GM19099 (cell line): Measurements from ENCODE around the gene GAD1.

Source experiments
- POLR2A ChIP-seq: IDR thresholded peaks from 3 replicates; pipeline ENCODE4 v1.6.1; 2011; ENCODE audit warnings: low read depth; ENCODE audit not compliant: insufficient read length; ENCODE audit errors: extremely low read depth

GAD1 gene

GRCh38 chr2:170869461-170869860 lies 52.8 kb downstream of the GAD1 start:
- TF ChIP-seq POLR2A, result no peak

DNA sequence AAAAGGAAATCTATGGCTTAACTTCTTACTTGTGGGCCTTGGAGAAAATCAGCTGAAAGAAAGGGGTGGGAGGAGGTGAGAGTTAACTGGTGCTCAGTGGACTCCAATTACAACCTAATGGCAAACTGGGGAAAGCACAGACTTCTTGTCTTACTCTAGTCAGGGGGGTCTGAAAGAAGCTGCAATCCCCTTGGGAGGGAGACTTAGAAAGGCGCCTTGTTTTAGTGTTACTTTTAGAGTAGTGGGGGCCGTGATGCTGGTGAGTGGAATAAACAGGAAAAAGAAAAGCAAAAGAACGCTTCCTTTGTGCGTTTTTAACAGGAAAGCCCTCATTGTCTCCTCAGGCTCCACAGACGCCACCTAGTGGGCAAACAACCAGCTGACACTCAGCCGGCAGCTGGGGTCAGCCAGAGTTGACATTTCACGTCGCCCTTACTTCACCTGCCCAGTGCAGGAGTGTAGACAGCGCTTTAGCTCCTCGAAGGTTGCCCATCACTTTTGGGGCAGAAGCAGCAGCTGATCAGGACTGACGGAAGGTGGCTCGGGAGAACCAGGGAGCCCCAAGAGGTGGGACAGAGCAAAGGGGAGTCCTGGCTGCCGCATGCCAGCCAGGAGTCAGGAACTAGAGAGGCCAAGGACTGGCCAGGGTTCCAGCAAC lies 56.5 kb downstream of the GAD1 start:
- no peak for TF ChIP-seq POLR2A

- TF ChIP-seq POLR2A, result no peak
These were observed 61.4 kb downstream of the GAD1 start for GRCh38 chr2:170878066-170878465.

DNA sequence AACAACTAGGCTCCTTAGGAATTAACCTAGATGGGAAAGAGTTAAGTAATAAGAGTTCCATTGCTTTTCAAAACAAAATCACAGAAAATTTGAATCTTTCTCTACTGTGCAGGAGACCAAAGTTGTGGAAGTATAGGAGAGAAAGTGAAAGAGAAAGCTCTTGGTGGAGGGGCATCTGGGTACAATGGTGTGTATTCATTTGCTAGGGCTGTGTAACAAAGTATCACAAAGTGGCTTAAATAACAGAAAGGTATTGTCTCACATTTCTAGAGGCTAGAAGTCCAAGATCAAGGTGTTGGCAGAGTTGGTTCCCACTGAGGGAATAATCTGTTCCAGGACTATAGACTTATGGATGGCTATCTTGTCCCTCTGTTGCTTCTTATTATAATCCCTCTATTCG lies 61.8 kb downstream of the GAD1 start:
- no peak for TF ChIP-seq POLR2A

DNA sequence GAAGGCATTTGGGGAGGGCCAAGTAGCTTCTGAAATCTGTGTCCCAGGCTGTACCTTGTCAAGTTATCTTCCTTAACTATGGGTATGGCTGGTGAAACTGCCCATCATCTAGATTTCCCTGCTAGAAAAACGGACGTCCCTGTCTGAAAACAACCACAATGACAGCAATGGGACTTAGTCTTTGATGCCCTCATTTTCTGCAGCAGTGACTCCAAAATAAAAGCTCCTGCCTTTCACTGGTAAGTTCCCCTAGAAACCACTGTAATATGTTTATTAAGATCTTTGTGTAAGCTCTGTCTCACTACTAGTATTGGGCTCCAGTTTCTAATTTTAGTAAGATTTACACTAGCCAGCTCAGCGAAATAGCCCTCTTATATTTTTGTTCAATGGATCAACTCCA lies 65.2 kb downstream of the GAD1 start:
- TF ChIP-seq POLR2A, result no peak

DNA sequence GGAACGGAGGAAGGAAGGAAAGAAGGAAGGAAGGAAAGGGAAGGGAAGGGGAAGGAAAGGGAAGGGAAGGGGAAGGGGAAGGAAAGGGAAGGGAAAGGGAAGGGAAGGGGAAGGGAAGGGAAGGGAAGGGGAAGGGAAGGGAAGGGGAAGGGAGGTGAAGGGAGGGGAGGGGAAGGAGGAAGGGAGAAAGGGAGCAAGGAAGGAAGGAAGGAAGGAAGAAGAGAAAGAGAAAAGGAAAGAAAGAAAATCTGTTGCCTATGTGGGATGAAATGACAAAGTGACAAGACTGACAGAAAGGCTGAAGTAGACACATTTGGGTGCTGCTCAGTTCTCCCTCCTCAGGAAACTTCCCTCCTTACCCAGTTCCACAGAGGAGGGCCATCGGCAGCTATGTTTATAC lies 66.1 kb downstream of the GAD1 start:
- no peak for TF ChIP-seq POLR2A

GRCh38 chr2:170883683-170884082 lies 67.0 kb downstream of the GAD1 start:
- TF ChIP-seq POLR2A, result no peak

GRCh38 chr2:170885130-170885791 lies 68.6 kb downstream of the GAD1 start:
- TF ChIP-seq POLR2A, result no peak

DNA sequence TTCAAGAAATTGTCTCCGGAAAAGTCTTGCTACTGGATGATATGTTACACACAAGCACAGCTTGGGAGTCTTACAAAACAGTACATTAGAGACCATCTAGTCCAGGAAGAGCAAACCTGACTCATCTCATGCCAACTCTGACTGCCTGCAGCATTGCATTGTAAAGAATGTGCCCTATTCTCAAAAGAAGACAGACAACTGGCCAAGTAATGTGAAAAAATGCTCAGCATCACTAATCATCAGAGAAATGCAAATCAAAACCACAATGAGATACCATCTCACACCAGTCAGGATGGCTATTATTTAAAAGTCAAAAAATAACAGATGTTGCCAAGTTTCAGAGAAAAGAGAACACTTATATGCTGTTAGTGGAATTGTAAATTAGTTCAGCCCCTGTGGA lies 69.7 kb downstream of the GAD1 start:
- TF ChIP-seq POLR2A, result no peak

GRCh38 chr2:170887496-170887895 lies 70.8 kb downstream of the GAD1 start:
- no peak for TF ChIP-seq POLR2A

DNA sequence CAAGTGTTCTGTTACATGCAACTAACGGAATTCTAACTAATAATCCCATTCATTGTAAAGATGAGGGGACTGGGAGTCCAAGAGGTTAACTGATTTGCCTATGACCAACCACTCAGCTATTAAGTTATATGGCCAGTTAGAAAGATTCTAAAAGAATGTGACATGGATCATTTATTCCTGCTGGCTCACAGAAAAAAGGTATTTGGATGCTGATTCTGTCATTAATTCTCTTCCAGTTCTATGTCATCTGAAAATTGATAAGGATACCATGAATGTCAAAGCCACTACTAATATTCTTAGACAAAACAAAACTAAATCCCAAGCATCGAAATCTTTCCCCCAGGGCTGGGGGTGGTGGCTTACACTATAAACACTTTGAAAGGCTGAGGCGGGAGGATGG lies 71.2 kb downstream of the GAD1 start:
- no peak for TF ChIP-seq POLR2A

GRCh38 chr2:170891893-170892292 lies 75.2 kb downstream of the GAD1 start:
- TF ChIP-seq POLR2A, result no peak

- TF ChIP-seq POLR2A, result no peak
These were observed 75.8 kb downstream of the GAD1 start for GRCh38 chr2:170892391-170892951.

DNA sequence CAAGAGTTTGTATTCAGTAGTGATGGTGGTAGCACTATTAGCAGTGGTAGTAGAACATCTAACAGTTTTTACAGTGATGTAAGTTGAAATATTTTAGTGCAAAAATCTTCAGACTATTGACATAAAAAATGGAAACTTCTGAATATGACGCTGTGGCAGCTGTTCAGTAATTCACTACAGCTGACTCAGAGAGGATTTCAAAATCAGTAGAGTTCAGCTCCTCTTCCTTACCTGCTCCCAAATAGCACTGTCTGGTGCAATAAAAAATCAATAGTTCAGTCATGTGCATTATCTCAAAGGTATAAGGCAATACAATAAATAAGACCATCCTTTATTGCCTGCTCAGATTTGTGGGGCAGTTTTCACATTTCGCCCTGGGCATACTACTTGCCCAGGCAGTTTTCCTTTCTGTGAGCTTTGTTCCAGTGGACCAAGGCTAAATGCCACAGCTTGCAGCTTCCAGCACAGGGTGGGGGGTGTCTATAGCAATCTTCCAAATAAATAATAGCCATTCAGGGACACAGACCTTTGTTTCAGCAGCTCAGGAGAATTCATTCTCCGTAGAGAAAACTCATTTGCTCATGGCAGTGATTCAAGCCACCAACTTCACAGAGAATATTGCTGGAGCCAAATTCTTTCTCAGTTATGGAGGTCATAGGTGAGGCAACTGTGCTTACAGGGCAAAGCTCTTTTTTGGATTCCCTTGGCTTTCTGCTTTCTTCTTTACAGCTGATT lies 78.5 kb downstream of the GAD1 start:
- no peak for TF ChIP-seq POLR2A

GRCh38 chr2:170896622-170897021 lies 79.9 kb downstream of the GAD1 start:
- no peak for TF ChIP-seq POLR2A

GRCh38 chr2:170897108-170897507 lies 80.4 kb downstream of the GAD1 start:
- TF ChIP-seq POLR2A, result no peak
